ENCODE data around the gene ZMYM4.

The ZMYM4 gene

DNA sequence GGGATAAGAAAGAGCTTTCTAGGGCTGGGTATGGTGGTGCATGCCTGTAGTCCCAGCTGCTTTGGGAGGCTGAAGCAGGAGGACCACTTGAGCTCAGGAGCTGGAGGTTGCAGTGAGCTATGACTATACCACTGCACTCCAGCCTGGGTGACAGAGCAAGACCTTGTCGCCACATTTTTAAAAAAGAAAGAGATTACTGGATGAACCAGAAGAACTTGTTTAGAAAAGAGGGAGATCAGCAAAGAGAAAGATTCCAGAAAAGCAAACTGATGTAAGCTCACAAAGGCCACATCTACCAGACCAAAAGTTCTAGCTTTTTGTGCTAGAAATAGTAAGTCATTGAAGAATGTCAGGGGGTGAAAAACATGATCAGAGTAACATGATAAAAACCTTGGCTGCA is 171.1 kb downstream of the ZMYM4 start:
- H3K27me3 ChIP-seq (ENCODE audit: control insufficient read depth, insufficient read depth, low read length) = no peaks in the 10 kb centered on the region
- H3K27ac ChIP-seq (ENCODE audit: low read depth, low read length) = no peak overlapping the region
- H3K4me1 ChIP-seq (ENCODE audit: control insufficient read depth, insufficient read depth, low read length) = no peaks in the 10 kb centered on the region
- no peaks in the 10 kb centered on the region for H3K9me3 ChIP-seq (ENCODE audit: control insufficient read depth, insufficient read depth, low read depth, low read length)
- H3K36me3 ChIP-seq (ENCODE audit: control insufficient read depth, insufficient read depth, low read length) = peaks cover 91% of the 10 kb centered on the region
- no peak overlapping the region for H3K9ac ChIP-seq (ENCODE audit: low read length)
- no peak overlapping the region for H3K4me3 ChIP-seq (ENCODE audit: low read depth, low read length)

GRCh38 chr1:35441926-35442579 is 173.5 kb downstream of the ZMYM4 start:
- Histone ChIP-seq H3K9me3 (ENCODE audit: control insufficient read depth, insufficient read depth, low read depth, low read length) (no peaks in the 10 kb centered on the region), H3K27me3 (ENCODE audit: control insufficient read depth, insufficient read depth, low read length) (no peaks in the 10 kb centered on the region), H3K27ac (ENCODE audit: low read depth, low read length) (no peak overlapping the region), H3K36me3 (ENCODE audit: control insufficient read depth, insufficient read depth, low read length) (peaks cover 91% of the 10 kb centered on the region), H3K4me1 (ENCODE audit: control insufficient read depth, insufficient read depth, low read length) (no peaks in the 10 kb centered on the region), H3K4me3 (ENCODE audit: low read depth, low read length) (no peak overlapping the region), H3K9ac (ENCODE audit: low read length) (no peak overlapping the region)

DNA sequence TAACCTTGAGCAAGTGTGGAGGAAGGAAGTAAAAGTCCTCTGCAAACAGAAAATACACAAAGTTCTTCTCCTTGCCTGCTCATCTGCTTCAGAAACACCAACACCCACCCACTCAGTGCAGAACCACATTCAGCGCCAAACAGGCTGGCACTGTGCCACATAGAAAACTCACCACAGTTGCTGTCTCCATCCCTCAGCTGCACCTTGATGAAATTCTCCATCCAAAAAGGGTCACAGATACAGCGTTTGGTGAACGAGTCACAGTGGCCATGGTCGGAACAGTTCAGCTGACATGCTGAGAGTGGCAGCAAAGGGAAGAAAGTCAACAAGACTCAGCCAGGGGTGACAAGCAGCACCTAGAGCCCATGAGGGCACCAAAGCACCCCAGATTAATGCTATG is 174.2 kb downstream of the ZMYM4 start:
- Histone ChIP-seq H3K4me1 (ENCODE audit: control insufficient read depth, insufficient read depth, low read length) (no peaks in the 10 kb centered on the region), H3K27ac (ENCODE audit: low read depth, low read length) (no peak overlapping the region), H3K27me3 (ENCODE audit: control insufficient read depth, insufficient read depth, low read length) (no peaks in the 10 kb centered on the region), H3K36me3 (ENCODE audit: control insufficient read depth, insufficient read depth, low read length) (peaks cover 90% of the 10 kb centered on the region), H3K9ac (ENCODE audit: low read length) (no peak overlapping the region), H3K4me3 (ENCODE audit: low read depth, low read length) (no peak overlapping the region), H3K9me3 (ENCODE audit: control insufficient read depth, insufficient read depth, low read depth, low read length) (no peaks in the 10 kb centered on the region)

DNA sequence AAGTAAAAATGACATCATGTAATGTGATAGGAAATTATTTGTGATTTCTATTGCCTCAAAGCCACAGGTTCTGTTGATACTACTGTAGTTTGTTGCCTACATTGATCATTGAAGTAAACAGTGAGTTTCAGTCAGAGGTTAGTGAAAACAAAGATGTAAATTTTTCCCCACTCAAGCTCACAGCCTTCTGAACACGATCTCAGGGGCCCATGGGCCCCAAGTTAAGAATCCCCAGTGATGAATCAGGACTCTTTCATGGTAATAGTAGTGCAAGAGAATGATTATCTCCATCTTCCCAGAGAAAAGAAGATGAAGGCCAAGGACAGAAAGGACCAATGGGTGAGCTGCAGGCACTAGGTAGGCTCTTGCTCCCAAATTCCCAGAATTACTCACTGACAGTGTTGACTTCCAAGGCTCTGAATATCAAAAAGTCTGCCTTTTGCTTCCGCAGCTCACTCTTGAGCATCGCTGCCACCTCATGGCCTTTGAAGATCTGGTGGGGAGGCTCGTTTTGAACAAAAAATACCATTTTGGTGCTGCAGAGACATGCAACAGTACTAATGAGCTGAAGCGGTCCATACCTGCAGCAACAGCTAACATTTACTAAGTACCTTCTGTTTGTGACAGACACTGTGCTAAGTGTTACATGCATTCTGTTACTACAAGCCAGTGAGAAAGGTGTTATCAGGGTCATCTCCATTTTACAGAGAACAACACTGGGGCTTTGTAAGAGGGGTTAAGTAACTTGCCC is 175.4 kb downstream of the ZMYM4 start:
- Histone ChIP-seq H3K4me1 (ENCODE audit: control insufficient read depth, insufficient read depth, low read length) (no peaks in the 10 kb centered on the region), H3K4me3 (ENCODE audit: low read depth, low read length) (no peak overlapping the region), H3K27ac (ENCODE audit: low read depth, low read length) (no peak overlapping the region), H3K36me3 (ENCODE audit: control insufficient read depth, insufficient read depth, low read length) (peaks cover 94% of the 10 kb centered on the region), H3K9ac (ENCODE audit: low read length) (no peak overlapping the region), H3K27me3 (ENCODE audit: control insufficient read depth, insufficient read depth, low read length) (no peaks in the 10 kb centered on the region), H3K9me3 (ENCODE audit: control insufficient read depth, insufficient read depth, low read depth, low read length) (no peaks in the 10 kb centered on the region)

DNA sequence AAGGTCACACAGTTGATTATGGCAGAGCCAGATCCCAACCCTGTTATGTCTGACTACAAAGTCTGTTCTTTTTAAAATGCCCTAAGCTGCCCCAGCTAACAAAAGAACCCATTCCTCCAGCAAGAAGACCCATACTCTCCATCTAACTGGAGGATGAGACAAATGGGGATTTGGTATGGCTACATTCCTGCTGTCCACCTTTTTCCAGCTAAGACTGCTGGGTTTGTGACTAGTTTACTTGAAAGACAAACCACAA is 175.9 kb downstream of the ZMYM4 start:
- no peaks in the 10 kb centered on the region for H3K9me3 ChIP-seq (ENCODE audit: control insufficient read depth, insufficient read depth, low read depth, low read length)
- no peaks in the 10 kb centered on the region for H3K4me1 ChIP-seq (ENCODE audit: control insufficient read depth, insufficient read depth, low read length)
- H3K4me3 ChIP-seq (ENCODE audit: low read depth, low read length) = no peak overlapping the region
- no peak overlapping the region for H3K9ac ChIP-seq (ENCODE audit: low read length)
- peaks cover 94% of the 10 kb centered on the region for H3K36me3 ChIP-seq (ENCODE audit: control insufficient read depth, insufficient read depth, low read length)
- no peaks in the 10 kb centered on the region for H3K27me3 ChIP-seq (ENCODE audit: control insufficient read depth, insufficient read depth, low read length)
- no peak overlapping the region for H3K27ac ChIP-seq (ENCODE audit: low read depth, low read length)

GRCh38 chr1:35447278-35447677 is 178.8 kb downstream of the ZMYM4 start:
- Histone ChIP-seq H3K9me3 (ENCODE audit: control insufficient read depth, insufficient read depth, low read depth, low read length) (no peaks in the 10 kb centered on the region), H3K4me1 (ENCODE audit: control insufficient read depth, insufficient read depth, low read length) (no peaks in the 10 kb centered on the region), H3K27ac (ENCODE audit: low read depth, low read length) (no peak overlapping the region), H3K9ac (ENCODE audit: low read length) (no peak overlapping the region), H3K36me3 (ENCODE audit: control insufficient read depth, insufficient read depth, low read length) (peaks cover 91% of the 10 kb centered on the region), H3K4me3 (ENCODE audit: low read depth, low read length) (no peak overlapping the region), H3K27me3 (ENCODE audit: control insufficient read depth, insufficient read depth, low read length) (no peaks in the 10 kb centered on the region)

DNA sequence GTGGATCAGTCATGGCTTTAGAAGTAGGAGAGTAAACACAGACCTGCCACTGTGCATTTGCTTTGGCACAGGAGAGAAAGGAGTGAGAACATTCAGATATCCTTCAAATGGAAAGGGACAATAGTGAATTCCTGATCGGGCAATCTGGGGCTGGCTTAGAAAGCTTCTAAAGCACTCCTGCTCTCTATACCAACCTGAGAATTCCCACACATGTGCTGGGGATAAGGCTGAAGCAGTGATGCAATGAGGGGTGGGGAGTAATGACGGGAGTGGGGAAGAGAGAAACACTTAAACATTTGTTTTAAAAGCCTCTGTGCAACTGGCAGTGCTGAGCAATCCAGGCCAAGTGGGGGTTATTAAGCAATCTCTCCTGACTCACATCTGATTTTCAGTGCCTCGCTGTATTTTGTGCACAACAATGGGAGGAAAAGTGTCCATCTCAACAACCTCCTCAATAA is 179.9 kb downstream of the ZMYM4 start:
- Histone ChIP-seq H3K36me3 (ENCODE audit: control insufficient read depth, insufficient read depth, low read length) (peaks cover 88% of the 10 kb centered on the region), H3K4me1 (ENCODE audit: control insufficient read depth, insufficient read depth, low read length) (no peaks in the 10 kb centered on the region), H3K27me3 (ENCODE audit: control insufficient read depth, insufficient read depth, low read length) (no peaks in the 10 kb centered on the region), H3K9me3 (ENCODE audit: control insufficient read depth, insufficient read depth, low read depth, low read length) (no peaks in the 10 kb centered on the region), H3K9ac (ENCODE audit: low read length) (no peak overlapping the region), H3K27ac (ENCODE audit: low read depth, low read length) (no peak overlapping the region), H3K4me3 (ENCODE audit: low read depth, low read length) (no peak overlapping the region)

- Histone ChIP-seq H3K9ac (ENCODE audit: low read length) (no peak overlapping the region), H3K27me3 (ENCODE audit: control insufficient read depth, insufficient read depth, low read length) (no peaks in the 10 kb centered on the region), H3K9me3 (ENCODE audit: control insufficient read depth, insufficient read depth, low read depth, low read length) (no peaks in the 10 kb centered on the region), H3K27ac (ENCODE audit: low read depth, low read length) (no peak overlapping the region), H3K4me1 (ENCODE audit: control insufficient read depth, insufficient read depth, low read length) (no peaks in the 10 kb centered on the region), H3K4me3 (ENCODE audit: low read depth, low read length) (no peak overlapping the region), H3K36me3 (ENCODE audit: control insufficient read depth, insufficient read depth, low read length) (peaks cover 89% of the 10 kb centered on the region)
Measured at GRCh38 chr1:35449334-35450008, 181.0 kb downstream of the ZMYM4 start.

DNA sequence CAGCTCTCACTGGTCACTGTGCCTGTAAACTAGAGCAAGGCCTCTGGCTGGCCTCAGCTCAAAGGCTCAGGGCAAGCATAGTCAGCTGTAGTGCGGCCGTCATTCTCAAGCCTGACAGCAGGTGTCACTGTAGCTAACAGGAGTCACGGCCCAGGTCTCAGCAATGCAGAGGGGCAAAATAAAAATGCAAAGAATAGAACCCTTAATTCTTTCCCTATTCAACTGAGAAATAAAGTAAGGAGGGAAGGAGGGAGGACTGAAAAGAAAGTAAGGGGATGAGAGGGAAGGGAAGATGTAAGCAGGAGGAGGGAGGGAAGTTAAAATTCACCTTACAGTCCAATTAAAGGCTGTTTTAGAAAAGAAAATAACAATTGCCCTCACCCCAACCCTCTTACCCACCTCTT is 182.6 kb downstream of the ZMYM4 start:
- Histone ChIP-seq H3K4me1 (ENCODE audit: control insufficient read depth, insufficient read depth, low read length) (no peaks in the 10 kb centered on the region), H3K4me3 (ENCODE audit: low read depth, low read length) (no peak overlapping the region), H3K9me3 (ENCODE audit: control insufficient read depth, insufficient read depth, low read depth, low read length) (no peaks in the 10 kb centered on the region), H3K36me3 (ENCODE audit: control insufficient read depth, insufficient read depth, low read length) (peaks cover 82% of the 10 kb centered on the region), H3K27ac (ENCODE audit: low read depth, low read length) (no peak overlapping the region), H3K27me3 (ENCODE audit: control insufficient read depth, insufficient read depth, low read length) (no peaks in the 10 kb centered on the region), H3K9ac (ENCODE audit: low read length) (no peak overlapping the region)

DNA sequence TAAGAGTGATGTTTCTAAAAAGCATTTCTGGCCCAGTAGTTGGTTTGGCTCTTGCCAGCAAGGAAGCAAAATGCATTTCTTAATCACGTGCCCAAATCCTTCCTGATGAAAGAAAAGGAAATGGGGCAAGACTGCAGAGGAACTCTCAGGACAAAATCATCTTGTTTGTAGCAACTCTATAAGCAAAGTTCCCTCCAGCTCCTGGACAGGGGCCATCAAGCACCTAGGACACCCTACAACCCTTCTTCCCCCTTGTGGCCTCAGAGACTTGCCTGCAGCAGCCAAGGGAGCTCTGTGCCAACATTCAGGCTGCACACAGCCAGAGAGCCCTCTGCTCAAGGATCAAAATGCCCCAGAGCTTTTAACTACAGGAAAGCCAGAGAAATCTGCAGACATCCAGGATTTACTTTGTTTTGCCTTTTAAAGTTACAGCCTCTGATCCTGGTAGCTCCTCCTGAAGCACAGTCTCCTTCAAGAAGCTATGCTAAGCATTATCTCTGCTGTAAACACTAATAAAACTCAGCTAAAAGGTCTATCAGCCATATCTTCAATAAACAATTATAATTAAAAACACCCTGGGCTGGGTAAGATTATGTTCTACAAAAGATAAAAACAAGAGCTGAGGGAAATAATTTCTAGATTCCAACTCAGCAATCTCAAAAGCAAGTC is 183.7 kb downstream of the ZMYM4 start:
- no peak overlapping the region for H3K27ac ChIP-seq (ENCODE audit: low read depth, low read length)
- no peak overlapping the region for H3K9ac ChIP-seq (ENCODE audit: low read length)
- no peaks in the 10 kb centered on the region for H3K27me3 ChIP-seq (ENCODE audit: control insufficient read depth, insufficient read depth, low read length)
- no peak overlapping the region for H3K4me3 ChIP-seq (ENCODE audit: low read depth, low read length)
- H3K9me3 ChIP-seq (ENCODE audit: control insufficient read depth, insufficient read depth, low read depth, low read length) = no peaks in the 10 kb centered on the region
- no peaks in the 10 kb centered on the region for H3K4me1 ChIP-seq (ENCODE audit: control insufficient read depth, insufficient read depth, low read length)
- peaks cover 76% of the 10 kb centered on the region for H3K36me3 ChIP-seq (ENCODE audit: control insufficient read depth, insufficient read depth, low read length)

DNA sequence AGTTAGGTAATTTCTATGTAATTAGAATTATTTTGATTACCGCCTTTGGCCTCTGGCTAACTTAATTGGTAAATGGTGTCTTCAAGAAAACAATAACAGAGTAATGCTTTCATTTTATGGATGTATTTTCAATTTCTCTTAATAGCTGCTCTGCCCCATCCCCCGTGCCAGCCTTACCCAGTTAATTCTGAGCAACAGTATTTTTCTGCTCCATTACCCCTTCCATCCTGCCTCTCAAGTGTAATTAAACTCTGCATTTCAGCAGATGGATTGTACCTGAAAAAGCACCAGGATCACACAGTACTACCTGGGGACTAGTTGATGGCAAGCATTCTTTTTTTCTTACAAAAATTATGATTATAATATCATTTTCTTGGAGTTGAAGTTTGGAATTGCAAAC is 184.5 kb downstream of the ZMYM4 start:
- Histone ChIP-seq H3K9ac (ENCODE audit: low read length) (no peak overlapping the region), H3K36me3 (ENCODE audit: control insufficient read depth, insufficient read depth, low read length) (peaks cover 72% of the 10 kb centered on the region), H3K9me3 (ENCODE audit: control insufficient read depth, insufficient read depth, low read depth, low read length) (no peaks in the 10 kb centered on the region), H3K27ac (ENCODE audit: low read depth, low read length) (no peak overlapping the region), H3K4me1 (ENCODE audit: control insufficient read depth, insufficient read depth, low read length) (no peaks in the 10 kb centered on the region), H3K27me3 (ENCODE audit: control insufficient read depth, insufficient read depth, low read length) (no peaks in the 10 kb centered on the region), H3K4me3 (ENCODE audit: low read depth, low read length) (no peak overlapping the region)
